NCI-H1930 (cell line): Measurements from ENCODE around the gene AVPI1.
"Not testable (repeated sequence)": the region's sequence is repeated elsewhere in the genome, so short reads cannot be mapped to it uniquely, and the experiment has no call there.

ENCODE experiments used
- DNase-seq, 2 experiments: peaks; one replicate each; lab custom pipeline; 2025; lab: John Stamatoyannopoulos, UW

Gene AVPI1

DNA sequence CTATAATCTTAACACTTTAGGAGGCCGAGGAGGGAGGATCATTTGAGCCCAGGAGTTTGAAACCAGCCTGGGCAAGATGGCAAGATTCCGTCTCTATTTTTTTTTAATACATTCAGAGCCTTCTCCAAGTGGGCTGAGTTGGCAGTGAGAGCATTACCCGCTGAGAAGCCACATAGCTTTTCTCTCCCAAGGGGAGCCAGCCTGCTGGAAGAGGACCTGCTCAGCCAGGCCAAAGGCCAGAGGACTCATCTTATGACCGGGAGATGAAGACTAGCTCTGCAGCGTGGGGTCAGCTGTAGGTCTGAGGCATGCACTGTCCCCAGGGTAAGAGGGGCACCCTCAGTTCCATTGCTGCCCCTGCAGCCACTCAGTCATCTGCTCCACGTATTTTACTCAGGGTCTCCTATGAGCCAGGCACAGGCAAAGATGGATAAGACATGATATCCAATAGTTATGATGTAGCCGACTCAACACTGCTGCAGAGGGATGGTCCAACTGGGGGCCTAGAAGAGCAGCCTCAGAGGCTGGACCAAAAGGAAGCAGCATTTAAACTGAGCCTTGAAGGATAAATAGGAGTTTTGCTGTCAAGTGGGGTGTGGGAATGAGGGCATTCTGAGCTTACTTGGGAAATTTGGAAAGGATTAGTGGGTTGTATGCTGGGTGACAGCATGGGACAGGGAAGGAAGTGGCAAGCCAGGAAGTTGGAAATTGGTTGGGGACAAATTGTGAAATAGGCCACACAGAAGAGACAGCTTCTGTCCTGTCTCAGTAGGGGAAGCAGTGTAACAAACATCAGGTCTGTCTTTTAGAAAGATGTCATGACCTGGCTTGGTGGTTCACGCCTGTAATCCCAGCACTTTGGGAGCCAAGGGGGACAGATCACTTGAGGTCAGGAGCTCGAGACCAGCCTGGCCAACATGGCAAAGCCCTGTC, 24.9 kb upstream of the AVPI1 start:
- DNase-seq, result no peak

DNA sequence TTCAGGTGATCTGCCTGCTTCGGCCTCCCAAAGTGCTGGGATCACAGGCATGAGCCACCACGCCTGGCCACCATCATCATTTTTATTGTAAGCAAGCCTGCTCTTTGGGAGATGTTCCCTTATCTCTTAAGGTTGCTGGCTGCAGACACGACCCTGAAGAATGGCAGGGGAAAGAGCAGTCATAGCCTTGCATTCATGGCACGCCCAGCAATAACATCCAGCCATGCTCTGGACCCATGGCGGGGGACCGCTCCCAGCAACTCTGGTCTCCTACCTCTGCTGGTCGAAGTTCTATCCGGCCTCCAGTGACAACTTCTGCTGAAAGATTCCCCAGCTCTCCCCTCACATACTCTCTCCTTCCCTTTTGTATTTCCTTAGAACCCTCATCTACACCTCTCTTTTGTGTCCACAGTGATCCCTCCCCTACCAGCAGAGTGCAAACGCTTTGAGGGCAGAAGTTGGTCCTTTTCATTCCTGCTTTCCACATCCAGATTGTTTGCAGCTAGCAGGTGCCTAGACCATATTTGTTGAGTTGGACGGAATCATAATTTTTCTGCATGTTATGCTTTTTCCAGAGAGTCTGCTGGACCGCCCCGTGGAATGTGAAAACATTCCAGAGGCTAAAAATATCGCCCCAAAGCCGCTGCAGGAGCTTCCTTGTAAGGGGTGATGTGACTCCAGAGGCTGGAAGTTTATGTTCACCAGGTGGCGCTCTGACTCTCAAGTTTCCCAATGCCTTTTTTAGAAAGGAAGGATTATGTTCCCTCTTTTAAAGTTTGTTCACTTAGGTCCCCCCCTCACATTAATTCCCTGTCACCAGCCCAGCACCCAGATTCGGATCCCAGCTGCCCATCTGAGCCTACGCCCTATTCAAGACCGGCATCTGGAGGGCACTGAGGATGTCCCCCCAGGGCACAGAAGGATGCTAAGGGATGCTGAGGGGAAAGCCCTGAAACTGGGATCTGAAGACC, 22.2 kb upstream of the AVPI1 start:
- DNase-seq, result no peak

DNA sequence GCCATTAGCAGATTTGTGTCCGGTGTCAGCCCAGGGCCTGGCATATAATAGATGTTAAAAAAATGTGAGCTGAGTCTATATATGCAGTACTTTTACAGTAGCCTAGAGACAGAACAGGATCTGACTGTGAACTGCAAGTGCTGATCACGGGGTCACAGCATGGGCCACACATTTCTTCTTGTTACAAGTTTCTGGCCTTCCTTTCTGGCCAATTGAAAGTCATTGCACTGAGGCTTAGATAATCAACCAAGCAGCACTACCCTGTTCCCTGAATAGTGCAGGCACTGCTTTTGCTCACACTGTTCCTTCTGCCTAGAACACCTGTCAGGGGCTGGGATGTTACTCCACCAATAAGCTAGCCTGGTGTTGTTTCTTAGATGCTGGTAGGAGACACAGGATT, 21.1 kb upstream of the AVPI1 start:
- no peak for DNase-seq

- no peak for DNase-seq
Measured at GRCh38 chr10:97707134-97707861, 20.3 kb upstream of the AVPI1 start.

- no peak for DNase-seq
Measured at GRCh38 chr10:97705006-97705670, 18.1 kb upstream of the AVPI1 start.

DNA sequence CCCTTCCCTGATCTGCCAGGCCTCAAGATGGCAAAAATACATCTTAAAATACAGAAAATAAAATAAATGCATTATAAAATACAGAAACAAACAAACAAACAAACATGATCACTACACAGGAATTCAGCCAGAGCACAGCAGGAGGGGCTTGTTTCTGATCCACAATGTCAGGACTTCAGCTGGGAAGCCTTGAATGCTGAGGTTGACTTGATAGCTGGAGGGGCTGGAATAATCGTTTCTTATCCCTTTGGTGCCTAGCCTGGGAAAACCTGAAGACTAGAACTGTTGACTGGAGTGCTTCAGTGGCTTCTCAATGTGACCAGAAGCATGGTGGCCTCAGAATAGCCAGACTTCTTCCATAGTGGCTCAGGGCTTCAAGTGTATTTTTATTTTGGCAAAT, 17.3 kb upstream of the AVPI1 start:
- DNase-seq, result no peak

DNA sequence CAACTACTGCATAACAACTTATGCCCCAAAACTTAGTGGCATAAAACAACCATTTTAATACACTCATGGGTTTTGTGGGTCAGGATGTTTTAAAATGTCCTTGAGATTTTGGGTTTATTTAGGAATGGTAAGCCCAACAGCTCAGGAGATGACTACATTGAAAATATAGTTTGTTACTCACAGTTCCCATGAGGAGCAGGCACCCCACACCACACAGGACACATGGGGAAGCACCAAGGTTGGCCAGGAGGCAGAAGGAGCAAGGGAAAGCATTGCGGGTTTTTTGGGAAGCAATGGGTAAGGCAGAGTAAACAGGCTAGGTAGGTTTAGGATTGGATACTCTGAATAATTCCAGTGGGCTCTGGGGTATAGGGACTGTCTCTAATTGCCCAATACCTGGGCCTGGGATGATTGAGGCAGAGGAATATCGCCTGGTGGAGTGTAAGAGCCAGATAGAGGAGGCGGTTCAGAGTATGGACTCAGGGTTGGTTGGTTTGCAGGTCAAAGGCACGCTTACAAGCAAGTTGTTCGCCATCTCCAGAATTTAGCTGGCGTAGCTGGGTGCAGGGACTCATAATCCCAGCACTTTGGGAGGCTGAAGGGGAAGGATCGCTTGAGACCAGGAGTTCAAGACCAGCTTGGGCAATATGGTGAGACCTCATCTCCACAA, 16.5 kb upstream of the AVPI1 start:
- no peak for DNase-seq

- DNase-seq, result peak; percentile 17
Measured at GRCh38 chr10:97701438-97702069, 14.5 kb upstream of the AVPI1 start.

DNA sequence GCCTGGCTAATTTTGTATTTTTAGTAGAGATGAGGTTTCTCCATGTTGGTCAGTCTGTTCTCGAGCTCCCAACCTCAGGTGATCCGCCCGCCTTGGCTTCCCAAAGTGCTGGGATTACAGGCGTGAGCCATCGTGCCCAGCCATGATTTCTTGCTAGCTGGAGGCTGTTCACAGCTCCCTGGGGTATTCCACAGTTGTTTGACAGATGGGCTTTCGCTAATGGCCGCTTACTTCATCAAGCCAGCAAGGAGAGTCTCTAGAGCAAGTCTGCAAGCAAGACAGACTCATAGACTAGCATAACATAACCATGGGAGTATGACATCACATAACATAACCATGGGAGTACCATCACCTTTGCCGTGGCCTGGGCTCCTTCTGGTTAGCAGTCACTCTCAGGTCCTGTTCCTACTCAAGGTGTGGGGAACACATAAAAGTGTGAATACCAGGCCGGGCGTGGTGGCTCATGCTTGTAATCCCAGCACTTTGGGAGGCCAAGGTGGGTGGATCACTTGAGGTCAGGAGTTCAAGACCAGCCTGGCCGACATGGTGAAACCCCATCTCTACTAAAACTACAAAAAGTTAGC, 11.1 kb upstream of the AVPI1 start:
- DNase-seq, result not testable (repeated sequence)

DNA sequence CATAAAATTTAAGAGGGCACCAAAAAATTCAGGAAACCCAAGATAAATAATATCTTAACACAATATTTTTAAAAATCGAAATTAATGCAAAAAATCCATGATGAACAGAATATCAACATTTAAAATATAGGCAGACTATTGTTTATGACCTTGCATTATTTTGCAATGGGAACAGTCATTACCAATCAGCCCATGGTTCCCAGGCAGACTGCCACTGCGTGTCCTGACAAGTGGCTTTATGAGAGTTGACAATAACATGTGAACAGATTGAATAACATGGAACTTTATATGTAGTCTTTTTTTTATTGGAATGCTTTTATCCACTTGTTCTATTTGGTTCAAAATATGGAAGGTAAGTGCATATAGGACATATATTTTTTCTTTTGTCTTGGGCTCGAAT, 3.1 kb upstream of the AVPI1 start:
- no peak for DNase-seq

DNA sequence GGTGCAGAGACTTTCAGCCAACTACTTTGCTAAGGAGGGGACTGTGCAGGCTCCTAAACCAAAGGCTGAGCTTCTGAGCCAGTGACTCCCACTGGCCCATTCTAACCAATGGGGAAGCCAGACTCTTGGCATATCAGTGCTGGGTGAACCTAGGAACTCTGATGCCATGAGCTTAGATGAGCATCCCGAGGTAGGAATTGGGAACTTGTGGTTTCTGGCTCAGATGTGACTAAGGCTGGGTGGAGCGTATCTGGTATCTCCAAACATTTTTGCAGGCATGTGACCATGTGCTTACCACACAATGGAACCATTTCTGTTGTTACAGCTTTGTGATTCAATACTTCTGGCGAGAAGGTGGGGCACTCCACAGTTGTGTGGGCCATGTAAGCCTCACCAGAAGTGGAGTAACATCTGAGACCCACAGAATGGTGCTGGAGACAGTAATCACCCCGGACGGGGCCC, 2.5 kb upstream of the AVPI1 start:
- DNase-seq, result no peak

DNA sequence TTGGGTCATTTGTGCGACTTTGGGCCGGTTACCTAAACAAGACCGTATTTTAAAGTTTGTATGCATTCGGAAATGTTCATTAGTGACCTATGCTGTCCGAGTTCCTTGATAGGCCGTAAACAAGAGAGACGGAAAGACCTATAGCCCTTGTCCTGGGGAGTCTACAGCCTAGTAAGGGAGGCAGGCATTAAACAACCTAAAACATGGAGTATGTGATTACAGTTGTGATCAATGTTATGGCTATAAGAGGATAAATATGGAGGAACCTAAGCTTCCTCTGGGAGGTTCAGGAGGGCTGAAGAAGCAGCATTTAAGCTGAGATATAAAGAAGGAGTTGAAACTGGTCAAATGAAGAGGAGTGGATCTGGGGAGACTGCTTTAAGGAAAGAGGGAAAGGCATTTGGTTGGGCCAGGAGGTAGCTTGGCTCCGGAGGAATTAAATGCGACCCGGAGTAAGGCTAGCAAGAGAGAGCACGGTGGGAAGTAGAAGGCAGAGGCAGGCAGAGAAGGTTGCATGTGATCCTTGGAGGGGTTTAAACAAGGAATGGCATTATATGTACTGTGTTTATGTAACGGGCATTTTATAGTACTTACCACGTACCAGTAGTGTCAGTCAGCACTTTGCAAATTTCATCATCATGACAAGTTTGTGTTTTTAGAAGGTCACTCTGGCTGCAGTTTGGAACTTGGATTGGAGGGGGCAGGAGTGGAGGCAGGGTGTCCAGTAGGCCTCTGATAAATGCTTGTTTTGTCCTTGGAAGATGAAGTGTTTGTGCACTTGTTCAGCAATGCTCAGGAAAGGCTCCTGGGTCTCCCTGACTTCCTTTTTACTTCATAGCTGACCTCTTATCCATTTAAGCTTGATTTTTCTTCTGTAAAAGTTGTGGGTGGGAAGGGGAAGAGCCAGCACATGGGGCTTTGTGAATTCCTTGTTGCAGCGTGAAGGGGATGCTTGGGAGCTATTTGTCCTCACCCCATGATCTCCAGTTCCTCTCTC, 1.0 kb upstream of the AVPI1 start:
- DNase-seq, result no peak

GRCh38 chr10:97686301-97686961, 610 bp downstream of the AVPI1 start:
- no peak for DNase-seq

DNA sequence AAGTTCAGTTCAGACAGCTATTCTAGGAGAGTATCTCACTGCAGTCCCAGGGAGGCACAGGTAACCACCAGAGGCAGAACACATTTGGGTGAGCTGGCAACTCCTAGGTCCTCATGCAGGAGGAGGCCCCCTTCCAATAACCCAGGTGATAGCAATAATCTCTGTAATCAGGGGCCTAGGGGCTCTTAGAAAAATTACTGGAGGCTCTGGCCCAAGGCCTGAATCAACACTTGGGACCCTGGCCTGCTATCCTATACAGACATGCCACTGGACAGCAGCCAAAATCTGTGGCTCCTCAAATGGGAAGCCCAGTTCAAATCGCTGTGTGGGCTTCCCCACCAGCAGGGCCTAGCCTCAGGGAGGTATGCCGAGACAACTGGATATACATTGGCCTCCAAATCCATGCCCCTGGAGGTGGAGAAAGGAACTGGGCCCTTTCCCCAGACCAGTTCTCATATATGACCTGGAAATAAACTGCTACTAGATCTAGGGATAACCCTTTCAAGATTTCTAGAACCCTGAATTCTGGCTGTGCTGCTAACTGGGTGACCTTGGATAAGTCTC, 1.6 kb downstream of the AVPI1 start:
- no peak for DNase-seq

DNA sequence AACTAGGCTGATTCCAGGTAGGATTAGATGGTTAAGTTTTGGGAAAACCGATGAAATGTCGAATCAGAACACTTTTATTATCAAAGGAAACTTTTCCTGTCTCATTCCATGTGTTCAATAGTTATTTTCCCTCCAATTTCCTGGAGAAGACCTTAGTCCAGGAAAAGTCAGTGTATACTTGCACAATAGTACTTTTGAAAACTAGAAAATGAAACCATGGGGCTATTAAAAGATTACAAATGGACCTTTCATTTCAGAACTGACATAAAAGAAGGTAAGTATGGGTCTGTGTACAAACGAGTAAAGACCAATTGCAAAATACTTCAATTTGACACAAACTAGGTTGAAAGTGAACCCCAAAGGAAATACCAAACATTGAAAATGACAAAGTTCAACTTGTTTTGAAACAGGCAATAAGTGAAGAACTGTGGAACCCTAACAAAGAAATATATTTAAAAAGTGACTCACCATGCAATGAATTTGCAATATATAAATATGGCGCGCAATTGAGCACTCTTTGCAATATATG, 2.1 kb downstream of the AVPI1 start:
- no peak for DNase-seq

DNA sequence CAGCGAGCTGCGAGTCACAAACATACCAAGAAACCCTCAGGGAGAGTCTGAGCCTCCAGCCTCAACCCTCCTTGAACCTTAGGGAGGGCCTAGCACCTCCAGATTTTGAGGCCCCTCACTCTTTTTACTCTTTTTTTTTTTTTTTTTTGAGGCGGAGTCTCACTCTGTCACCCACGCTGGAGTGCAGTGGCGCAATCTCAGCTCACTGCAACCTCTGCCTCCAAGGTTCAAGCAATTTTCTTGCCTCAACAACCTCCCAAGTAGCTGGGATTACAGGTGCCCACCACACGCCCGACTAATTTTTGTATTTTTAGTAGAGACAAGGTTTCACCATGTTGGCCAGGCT, 2.7 kb downstream of the AVPI1 start:
- not testable (repeated sequence) for DNase-seq

- DNase-seq, result no peak
Measured at GRCh38 chr10:97683556-97684367, 3.3 kb downstream of the AVPI1 start.
